Astrocyte (in vitro differentiated cells and primary cell): ENCODE data around the gene ITSN1.

Source experiments
- EZH2 ChIP-seq: IDR thresholded peaks from 2 replicates; pipeline ENCODE4 v1.6.1; 2012; ENCODE audit warnings: mild to moderate bottlenecking, low read length, inconsistent platforms; ENCODE audit not compliant: insufficient read depth
- TF ChIP-seq, protein P1 (sequence below): IDR thresholded peaks from 2 replicates; pipeline ENCODE4 v1.5.1; 2011; ENCODE audit warnings: low read depth, mild to moderate bottlenecking, inconsistent platforms, low read length, moderate library complexity; ENCODE audit not compliant: insufficient read depth

DNA sequence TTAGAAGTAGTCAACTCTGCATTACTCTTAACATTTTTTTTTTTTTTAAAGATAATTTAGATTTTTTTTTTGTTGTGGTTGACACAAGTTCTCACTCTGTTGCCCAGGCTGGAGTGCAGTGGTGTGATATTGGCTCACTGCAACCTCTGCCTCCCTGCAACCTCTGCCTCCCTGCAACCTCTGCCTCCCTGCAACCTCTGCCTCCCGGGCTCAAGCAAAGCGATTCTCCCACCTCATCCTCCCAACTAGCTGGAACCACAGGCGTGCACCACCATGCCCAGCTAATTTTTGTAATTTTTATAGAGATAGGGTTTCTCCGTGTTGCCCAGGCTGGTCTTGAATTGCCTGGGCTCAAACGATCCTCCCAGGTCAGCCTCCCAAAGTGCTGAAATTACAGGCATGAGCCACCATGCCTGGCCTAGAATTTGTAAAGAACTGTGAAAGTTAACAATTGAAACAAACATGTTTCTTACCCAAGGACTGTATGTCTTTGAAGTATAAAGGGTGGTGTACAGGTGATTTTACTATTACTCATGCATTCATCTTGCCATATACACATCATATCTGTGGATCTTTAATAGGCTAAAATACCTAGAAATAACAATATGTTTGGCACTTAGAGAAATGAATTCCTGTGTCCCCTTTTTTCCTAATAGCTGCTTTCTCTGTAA is 158.6 kb downstream of the ITSN1 start:
- TF ChIP-seq, protein P1, sequence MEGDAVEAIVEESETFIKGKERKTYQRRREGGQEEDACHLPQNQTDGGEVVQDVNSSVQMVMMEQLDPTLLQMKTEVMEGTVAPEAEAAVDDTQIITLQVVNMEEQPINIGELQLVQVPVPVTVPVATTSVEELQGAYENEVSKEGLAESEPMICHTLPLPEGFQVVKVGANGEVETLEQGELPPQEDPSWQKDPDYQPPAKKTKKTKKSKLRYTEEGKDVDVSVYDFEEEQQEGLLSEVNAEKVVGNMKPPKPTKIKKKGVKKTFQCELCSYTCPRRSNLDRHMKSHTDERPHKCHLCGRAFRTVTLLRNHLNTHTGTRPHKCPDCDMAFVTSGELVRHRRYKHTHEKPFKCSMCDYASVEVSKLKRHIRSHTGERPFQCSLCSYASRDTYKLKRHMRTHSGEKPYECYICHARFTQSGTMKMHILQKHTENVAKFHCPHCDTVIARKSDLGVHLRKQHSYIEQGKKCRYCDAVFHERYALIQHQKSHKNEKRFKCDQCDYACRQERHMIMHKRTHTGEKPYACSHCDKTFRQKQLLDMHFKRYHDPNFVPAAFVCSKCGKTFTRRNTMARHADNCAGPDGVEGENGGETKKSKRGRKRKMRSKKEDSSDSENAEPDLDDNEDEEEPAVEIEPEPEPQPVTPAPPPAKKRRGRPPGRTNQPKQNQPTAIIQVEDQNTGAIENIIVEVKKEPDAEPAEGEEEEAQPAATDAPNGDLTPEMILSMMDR, result no peak
- TF ChIP-seq EZH2, result no peak
